ENCODE measurements around the gene TLR4.

The TLR4 gene

DNA sequence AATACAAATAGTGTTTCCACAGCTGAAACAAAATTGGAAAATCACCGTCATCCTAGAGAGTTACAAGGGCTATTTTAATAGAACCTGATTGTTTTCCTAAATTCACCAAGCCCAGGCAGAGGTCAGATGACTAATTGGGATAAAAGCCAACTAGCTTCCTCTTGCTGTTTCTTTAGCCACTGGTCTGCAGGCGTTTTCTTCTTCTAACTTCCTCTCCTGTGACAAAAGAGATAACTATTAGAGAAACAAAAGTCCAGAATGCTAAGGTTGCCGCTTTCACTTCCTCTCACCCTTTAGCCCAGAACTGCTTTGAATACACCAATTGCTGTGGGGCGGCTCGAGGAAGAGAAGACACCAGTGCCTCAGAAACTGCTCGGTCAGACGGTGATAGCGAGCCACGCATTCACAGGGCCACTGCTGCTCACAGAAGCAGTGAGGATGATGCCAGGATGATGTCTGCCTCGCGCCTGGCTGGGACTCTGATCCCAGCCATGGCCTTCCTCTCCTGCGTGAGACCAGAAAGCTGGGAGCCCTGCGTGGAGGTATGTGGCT, at the start of gene TLR4:
Gene TLR4, plus strand, starts transcription at position 380 of the 552 bp plus-strand sequence. Its CDS starts 70 bp downstream, at position 450.
- DNase-seq (ENCODE audit: low read depth in 2 of 2, low spot score in 1 of 2), result no peak

DNA sequence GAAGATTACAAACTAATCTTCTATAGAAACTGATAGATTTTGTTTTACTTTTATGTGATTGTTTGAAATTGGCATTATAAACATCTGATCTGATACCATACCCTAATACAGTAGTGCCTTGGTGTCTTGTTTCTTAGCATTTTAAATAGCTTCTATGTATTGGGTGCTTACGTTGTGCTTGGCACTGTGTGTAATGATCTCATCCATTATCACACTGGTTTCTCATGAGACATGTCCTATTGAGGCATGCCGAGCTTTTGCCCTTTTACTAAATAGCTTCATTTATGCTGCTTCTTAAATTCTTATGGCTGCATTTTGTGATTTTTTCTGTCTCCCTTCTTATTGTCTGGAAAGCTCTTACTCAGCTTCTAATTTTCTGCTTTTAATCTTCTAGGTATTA, 48.2 kb upstream of the TLR4 start:
- no peak for DNase-seq (ENCODE audit: low read depth in 2 of 2, low spot score in 1 of 2)

DNA sequence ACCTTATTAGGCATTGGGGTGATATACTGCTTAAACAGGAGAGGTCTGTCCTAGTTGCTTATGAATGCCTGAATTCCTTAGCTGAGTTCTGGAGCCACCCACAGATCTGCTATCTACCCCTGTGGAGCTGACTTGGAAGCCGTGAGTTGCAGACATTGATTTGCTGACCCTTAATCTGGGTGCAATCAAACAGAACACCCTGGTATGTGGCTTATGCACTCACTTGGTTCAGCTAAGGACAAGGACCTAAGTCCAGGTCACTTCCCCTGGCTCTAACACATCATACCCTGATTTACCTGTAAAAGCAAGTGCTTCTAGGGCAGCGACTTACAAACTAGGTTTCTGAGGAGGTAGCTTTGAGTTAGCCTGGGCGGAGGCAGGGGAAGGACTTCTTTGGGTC, 41.6 kb upstream of the TLR4 start:
- no peak for DNase-seq (ENCODE audit: low read depth in 2 of 2, low spot score in 1 of 2)

DNA sequence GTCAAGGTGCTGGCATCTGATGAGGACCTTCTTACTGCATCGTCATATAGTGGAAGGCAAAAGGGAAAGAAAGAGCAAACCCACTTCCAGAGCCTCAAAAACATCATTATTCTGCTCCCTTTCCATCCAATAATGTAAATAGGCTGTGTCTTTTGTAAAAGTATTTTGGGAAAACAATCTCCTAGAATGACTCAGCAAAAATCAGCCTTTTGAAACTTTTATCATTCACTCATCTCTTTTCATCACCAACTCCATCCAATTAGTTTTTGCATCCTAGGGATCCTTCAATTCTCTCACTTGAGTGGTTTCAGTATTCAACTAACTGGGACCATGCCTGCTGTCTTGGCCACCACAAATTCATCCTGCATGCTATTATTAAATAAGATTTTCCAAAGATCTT, 39.8 kb upstream of the TLR4 start:
- DNase-seq (ENCODE audit: low read depth in 2 of 2, low spot score in 1 of 2), result no peak

DNA sequence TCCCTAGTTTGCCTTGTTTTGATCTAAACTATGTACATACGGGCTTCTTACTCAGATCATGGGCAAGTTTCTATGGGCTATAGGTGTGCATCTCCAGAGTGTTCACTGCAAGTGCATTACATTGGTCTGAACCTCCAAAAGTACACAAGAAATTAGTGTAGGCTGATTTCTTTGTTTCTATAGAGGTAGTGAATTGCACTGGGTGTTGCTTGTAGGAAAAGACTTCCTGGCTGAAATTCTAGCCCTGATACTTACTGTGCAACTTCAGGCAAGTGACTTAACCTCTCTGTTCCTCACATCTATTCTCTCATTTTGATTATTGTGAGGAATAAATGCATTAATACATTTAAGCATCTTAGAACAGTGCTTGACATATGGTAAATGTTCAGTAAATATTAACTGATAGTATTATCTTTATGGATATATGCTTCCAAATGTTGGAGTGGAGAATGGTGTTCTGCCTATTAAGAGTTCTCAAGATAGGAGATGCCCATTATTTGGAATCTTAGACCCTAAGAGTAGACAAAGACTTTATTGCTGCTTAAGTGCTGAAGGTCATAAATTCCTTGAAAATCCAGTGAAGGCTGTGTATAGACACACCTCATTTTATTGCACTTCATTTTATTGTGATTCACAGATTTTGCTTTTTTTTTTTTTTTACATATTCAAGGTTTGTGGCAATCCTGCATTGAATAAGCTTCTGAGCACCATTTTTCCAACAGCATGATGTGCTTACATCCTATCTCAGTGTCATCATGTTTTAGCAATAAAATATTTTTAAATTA, 38.4 kb upstream of the TLR4 start:
- no peak for DNase-seq (ENCODE audit: low read depth in 2 of 2, low spot score in 1 of 2)

DNA sequence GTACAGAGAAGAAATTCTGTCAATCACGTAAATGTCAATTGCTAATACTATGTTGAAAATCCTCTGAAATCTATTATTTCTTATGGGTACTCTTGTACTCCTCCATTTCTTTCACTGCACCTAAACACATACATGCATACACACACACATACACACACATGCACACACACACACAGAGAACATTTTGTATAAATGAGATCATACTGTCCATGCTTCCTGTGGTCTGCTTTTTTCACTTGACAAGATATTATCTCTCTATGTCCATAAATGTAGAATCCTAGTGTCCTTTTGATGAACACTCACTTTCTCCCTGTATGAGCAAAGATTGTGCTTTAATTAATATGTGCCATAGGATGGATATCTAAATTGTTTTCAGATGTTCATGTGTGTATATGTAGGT, 32.7 kb upstream of the TLR4 start:
- no peak for DNase-seq (ENCODE audit: low read depth in 2 of 2, low spot score in 1 of 2)

DNA sequence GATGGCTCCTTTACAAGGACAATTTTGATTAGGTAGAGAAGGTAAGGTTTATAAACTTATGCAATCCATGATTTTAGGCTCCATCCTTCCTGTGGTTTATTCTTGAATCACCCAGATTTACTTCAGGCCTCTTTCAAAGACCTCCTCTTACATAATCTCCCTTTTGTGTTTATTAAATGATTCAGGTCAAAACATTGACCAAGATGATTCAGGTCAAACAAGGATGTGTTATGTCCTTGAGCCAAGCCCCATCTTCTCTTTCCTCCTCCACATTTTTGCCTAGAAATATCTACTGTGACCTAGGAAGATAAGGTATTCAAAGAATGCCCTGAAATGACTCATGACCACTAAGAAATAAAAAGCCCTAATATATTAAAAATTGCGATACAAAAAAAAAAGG, 31.8 kb upstream of the TLR4 start:
- DNase-seq (ENCODE audit: low read depth in 2 of 2, low spot score in 1 of 2), result no peak

DNA sequence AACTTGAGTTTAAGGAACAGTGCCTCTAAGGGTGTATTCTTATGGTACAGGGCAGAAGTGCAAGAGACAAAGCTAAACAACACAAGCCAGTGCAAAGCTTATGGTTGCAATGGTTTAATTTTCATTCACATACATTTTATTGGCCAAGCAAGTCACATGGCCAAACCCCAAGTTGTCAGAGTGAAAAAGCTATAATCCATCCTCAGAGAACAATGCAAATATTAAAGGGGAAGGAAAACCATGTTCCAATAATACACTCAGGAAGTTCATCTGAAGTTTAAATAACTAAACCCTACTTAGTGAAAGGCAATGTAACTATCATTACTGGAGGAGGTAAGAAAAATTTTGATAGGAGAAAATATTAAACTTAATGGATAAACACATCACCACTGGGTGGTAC, 26.6 kb upstream of the TLR4 start:
- no peak for DNase-seq (ENCODE audit: low read depth in 2 of 2, low spot score in 1 of 2)

DNA sequence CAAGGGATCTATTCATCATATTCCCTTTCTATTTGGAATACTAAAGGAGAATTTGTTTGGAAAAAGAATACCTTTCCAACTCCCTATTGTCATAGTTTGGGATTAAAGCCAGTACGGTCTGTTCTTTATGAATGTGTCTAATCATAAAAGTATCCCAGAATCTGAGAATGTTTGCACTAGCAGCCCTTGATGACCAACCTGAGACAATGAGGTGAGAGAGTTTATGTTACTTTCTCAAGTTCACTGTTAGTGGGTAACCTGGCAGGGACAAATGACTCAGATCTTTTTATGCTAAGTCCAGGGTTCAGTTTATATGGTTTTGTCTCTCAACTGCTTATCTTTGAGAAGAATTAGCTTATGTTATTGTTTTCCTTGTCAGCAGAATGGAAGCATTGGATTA, 25.3 kb upstream of the TLR4 start:
- DNase-seq (ENCODE audit: low read depth in 2 of 2, low spot score in 1 of 2), result no peak

DNA sequence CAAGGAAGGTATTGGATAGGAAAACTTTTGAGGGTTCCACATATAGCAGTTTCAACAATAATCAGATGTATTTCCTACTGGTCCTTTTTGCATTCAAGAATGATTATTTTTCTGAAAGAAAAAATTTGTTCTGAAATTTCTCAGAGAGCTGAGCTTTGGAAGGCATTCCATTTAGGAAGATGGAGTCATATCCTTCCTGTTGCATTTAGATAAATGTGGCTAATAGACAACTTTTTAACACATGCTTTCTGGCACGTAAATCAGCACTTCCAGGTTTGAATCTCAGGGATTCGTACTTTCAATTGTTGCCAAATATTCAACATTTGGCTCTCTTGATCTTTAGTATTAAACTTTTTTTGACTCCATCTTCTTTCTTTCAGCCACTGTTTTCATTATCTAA, 24.8 kb upstream of the TLR4 start:
- DNase-seq (ENCODE audit: low read depth in 2 of 2, low spot score in 1 of 2), result no peak

DNA sequence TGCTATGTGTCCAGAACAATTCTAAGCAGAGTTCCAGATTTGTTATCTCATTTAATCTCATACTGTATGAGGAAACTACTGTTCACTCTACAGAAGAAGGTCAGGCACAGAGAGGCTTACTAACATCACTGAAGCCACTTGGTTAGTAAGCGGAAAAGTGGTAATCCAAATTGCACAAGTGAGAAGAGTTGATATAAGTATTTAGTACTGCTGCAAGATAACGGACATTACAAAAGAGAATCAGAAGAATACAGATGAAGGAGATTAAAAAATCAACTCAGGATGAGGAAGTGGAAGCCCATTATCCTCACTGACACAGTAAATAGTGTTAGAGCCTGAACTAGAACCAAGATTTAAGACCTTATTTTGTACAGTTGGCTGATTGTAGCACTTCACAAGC, 22.3 kb upstream of the TLR4 start:
- DNase-seq (ENCODE audit: low read depth in 2 of 2, low spot score in 1 of 2), result no peak

DNA sequence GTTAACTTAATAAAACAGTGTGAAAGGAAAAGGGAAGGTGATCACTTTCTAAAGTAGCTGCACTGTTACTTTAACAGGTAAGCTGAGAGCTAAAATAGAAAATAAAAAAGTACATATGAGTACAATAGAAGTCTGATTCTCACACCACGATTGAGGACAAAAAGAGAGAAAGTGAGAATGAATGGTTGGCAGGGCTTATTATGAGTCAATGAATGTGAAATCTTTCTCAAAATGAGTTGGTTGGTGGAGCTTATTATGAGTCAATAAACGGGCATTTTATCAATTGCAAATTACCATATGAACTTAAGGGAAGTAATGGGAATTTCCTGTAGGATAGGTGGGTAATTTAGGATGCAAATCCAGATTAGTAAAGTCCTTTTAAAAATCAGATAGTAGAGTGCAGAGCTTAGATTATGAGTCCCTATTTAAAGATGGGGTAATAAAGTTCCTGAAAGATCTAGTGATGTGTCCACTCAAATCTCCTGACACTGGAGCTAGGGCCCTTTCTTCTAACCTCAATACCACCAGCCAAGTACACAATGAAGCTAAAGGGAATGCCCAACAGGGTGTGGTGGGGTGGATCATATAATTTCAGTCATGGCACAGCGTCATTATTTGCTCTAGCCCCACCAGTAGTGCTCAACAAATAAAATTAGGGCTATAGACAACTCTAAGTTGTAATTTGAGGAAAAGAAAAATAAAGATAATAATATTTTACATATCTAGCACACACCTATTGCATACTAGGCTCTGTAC, 21.1 kb upstream of the TLR4 start:
- DNase-seq (ENCODE audit: low read depth in 2 of 2, low spot score in 1 of 2), result no peak

DNA sequence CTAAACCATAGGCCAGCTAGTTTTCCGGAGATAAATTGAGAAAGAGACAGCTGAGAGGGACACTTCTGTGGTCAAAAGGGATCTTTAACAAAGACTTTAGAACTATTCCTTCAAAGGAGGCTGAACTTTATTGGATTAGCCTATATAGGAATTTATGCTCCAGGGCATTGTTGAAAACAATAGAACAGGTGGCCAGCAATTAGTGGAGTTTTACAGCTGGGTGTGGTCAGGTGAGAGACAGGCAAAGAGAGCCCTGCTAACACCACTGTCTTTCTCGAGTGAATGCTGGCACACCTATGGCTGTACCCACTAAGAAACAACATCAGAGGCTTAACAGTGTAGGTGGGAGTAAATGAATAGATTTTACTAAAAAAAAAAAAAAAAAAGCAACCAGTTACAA, 16.7 kb upstream of the TLR4 start:
- DNase-seq (ENCODE audit: low read depth in 2 of 2, low spot score in 1 of 2), result no peak

DNA sequence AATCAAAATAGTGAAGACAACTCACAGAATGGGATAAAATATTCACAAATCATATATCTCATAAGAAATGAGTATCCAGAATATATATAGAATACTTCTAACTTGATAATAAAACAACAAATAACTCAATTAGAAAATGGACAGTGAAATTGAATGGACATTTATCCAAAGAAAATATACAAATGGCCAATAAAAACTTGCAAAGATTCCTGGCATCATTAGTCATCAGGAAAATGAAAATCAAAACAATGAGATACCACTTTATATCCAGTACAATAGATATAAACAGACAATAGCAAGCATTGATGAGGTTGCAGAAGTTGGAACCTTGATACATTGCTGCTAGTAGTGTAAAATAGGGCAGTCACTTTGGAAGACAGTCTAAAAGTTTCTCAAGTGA, 12.8 kb upstream of the TLR4 start:
- no peak for DNase-seq (ENCODE audit: low read depth in 2 of 2, low spot score in 1 of 2)

DNA sequence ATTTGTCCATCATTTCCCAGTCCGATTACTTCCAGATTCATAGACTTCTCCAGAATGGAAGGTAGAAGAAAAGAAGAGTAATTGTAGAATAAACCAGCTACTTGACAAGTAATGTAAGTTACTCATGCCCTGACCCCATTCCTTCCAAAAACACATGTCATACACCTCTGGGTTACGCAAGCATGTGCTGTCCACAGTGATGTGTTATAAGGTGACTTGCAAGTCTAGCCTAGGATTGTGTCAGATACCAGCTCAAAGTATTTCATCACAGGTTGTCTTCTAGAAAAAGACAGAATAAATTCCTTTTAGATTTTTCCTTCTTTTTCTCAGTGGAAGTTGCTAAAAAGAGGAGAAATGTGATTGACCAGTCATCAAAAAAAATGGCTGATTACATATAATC, 8.0 kb upstream of the TLR4 start:
- DNase-seq (ENCODE audit: low read depth in 2 of 2, low spot score in 1 of 2), result no peak

DNA sequence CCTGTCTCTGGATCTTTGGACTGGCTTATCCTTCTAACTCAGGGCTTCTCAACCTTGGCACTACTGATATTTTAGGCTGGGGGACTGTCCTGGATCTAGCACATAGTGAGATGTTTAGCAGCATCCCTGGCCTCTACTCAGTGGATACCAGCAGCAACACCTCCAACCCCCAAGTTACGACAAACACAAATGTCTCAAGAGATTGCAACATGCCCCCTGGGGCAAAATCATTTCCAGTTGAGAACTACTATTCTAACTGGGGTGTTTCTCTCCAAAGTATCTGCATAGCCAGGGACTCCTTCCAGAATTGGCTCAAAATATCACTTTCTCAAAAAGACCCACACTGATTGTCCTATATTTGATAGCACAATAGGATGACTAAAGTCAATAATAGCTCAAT, 7.2 kb upstream of the TLR4 start:
- no peak for DNase-seq (ENCODE audit: low read depth in 2 of 2, low spot score in 1 of 2)

DNA sequence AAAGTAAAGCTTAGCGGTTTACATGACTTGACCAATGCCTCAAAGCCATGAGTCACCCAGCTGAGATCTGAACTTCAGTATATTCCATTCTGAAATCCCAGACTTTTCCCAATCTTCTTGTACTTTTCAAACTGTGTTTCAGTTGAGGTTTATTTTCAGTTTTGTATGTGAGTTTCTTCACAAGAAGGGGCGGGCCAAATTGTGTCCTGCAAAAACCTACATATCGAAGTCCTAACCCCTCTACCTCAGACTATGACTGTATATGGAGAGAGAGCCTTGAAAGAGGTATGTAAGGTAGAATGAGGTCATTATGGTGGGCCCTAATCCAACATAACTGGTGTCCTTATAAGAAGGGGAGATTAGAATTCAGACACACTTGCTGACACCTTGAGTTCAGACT, 666 bp upstream of the TLR4 start:
- no peak for DNase-seq (ENCODE audit: low read depth in 2 of 2, low spot score in 1 of 2)

DNA sequence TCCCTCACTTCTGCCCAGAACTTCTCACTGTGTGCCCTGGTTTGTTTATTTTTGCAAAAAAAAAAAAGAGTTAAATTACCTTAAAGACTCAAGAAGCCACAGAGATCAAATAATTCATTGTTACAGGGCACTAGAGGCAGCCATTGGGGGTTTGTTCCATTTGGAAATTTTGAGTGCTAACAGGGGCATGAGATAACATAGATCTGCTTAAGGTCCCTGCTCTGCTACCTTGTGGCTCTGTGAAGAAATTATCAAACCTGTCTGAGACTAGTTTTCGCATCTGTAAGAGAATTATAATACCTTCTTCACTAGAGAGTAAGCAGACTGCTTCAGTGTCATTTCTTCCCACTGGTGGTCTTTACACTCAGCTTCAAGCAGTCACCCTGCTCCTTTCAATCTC, 394 bp downstream of the TLR4 start:
- DNase-seq (ENCODE audit: low read depth in 2 of 2, low spot score in 1 of 2), result no peak

DNA sequence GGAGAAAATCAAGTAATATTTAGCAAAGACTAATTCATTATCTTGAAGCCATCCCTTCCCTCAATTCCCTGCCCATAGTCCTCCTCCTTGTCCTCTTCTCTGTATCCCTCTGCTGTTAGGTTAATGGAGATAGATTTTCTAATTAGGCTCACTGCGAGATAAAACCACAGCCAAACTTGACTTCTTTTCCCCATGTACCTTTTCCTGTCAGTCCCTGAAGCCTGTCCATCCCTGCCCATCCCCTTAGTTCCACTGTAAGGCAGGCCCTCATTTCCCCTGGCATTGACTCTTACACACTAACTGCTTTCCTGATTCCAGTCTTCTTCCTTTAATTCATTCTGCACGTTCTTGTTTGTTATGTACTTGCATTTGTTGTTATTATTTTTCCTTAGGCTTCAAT, 1.2 kb downstream of the TLR4 start:
- no peak for DNase-seq (ENCODE audit: low read depth in 2 of 2, low spot score in 1 of 2)

DNA sequence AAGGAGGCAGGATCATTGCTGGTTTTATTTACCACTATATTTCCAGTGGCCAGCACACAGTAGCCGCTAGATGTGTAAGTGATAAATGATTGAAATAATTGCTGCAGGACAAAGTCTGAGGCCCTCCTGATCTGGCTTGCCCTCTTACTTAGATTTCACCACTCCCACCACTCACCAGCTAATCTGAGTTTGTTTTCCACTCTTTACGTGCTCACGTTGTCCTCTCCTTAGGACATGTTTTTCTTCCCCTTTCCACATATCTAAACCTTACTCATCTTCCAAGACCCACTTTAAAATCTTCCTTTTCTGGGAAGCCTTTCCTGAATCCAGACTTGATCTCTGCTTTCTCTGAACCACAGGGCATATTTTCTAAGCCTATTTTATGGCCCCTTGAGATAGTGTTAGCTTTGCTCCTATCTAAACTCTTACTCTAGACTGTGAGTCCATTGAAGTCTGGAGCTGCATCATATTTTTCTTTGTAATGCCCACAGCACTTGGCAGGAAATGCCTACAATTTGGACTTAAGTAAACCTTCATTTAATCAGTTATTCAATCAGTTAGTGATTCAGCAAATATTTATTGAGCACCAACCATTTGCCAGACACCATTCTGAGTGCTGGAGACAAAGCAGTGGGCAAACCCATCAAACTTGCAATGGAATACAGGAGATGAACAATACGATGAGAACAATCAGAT, 2.4 kb downstream of the TLR4 start:
- DNase-seq (ENCODE audit: low read depth in 2 of 2, low spot score in 1 of 2), result no peak

DNA sequence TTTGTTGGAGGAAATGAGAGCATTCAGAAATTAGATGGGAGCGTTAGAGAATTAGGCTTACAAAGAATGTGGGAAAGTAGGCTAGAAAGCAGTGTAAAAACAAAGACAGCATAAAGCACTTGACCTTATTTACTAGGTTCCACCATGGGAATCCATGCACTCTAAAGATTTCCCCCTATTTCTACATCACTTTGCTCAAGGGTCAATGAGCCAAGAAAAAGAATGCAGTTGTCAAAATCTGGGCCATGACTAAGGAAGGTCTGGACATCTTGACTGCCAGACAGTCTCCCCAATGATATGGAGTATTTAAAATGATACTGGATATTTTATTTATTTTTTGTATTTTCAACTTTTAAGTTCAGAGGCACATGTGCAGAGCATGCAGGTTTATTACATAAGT, 3.4 kb downstream of the TLR4 start:
- DNase-seq (ENCODE audit: low read depth in 2 of 2, low spot score in 1 of 2), result no peak

DNA sequence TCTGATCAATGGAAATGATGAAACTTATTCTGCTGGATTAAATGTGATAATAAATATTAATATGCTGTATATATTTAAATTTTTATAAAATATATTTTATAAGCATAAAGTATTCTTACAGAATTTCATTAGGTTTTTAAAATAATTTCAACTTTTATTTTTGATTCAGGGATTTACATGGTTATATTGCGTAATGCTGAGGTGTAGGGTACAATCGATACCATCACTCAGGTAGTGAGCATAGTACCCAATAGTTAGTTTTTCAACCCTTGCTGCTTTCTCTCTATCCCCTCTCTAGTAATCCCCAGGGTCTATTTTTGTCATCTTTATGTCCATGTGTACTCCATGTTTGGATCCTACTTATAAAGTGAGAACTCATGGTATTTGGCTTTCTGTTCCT, 5.7 kb downstream of the TLR4 start:
- DNase-seq (ENCODE audit: low read depth in 2 of 2, low spot score in 1 of 2), result no peak

All from stimulated activated CD8-positive, alpha-beta memory T cell treated with anti-CD3 and anti-CD28 coated beads, Interleukin-4, amount 100 ng/mL, for 4 hours (primary cell).